T-helper 2 cell treated with Interferon-gamma antibody and Interleukin-4, amounts not matched to agents 100 ng/mL and 5 ng/mL, for 36 hours (primary cell): ENCODE measurements around the gene PFDN1. TPM values are rescaled to one million over a fixed set of nuclear protein-coding genes. Genes with fewer than 3 reads are reported as not detected.
"Not testable (repeated sequence)": the region's sequence is repeated elsewhere in the genome, so short reads cannot be mapped to it uniquely, and the experiment has no call there.

Experiments used
- intact Hi-C: fragments of 100-400 bp; cut with micrococcal nuclease; formaldehyde crosslinking; loops from one replicate; pipeline ENCODE4 v1.15.1; 2023
- total RNA-seq: library from RNA; stranded (reverse); gene quantifications from 2 replicates; pipeline ENCODE4 v1.2.3, GENCODE V29; 2022

PFDN1 gene
- total RNA-seq, 1 donor from 2014 or later, result 52.0 TPM

- intact Hi-C loops, result no loop called here
Measured at GRCh38 chr5:140217299-140218026, 85.4 kb downstream of the PFDN1 start.

- intact Hi-C loops, result no loop called here
Measured at GRCh38 chr5:140216478-140217074, 86.3 kb downstream of the PFDN1 start.

- intact Hi-C loops, result no loop called here
Measured at GRCh38 chr5:140215276-140215675, 87.6 kb downstream of the PFDN1 start.

- intact Hi-C loops, result no loop called here
Measured at GRCh38 chr5:140214831-140215230, 88.1 kb downstream of the PFDN1 start.

GRCh38 chr5:140213370-140213983, 89.4 kb downstream of the PFDN1 start:
- intact Hi-C loops, result no loop called here

- intact Hi-C loops, result no loop called here
Measured at GRCh38 chr5:140208065-140208464, 94.8 kb downstream of the PFDN1 start.

- intact Hi-C loops, result no loop called here
Measured at GRCh38 chr5:140207250-140207964, 95.5 kb downstream of the PFDN1 start.

GRCh38 chr5:140205952-140206351, 96.9 kb downstream of the PFDN1 start:
- intact Hi-C loops, result no loop called here

GRCh38 chr5:140205216-140205615, 97.7 kb downstream of the PFDN1 start:
- intact Hi-C loops, result no loop called here

GRCh38 chr5:140202610-140203009, 100.3 kb downstream of the PFDN1 start:
- intact Hi-C loops, result no loop called here

GRCh38 chr5:140202078-140202477, 100.8 kb downstream of the PFDN1 start:
- intact Hi-C loops, result no loop called here

- intact Hi-C loops, result not testable (repeated sequence)
Measured at GRCh38 chr5:140198915-140199314, 104.0 kb downstream of the PFDN1 start.

- intact Hi-C loops, result no loop called here
Measured at GRCh38 chr5:140197023-140197422, 105.9 kb downstream of the PFDN1 start.

GRCh38 chr5:140196115-140196814, 106.6 kb downstream of the PFDN1 start:
- intact Hi-C loops, result no loop called here

Other genes with a start within 250 kb of the PFDN1 start
- gene PURA, start 189.0 kb downstream of the PFDN1 start, total RNA-seq, result 10.9 and 12.7 TPM in 2 replicates
- gene IGIP, start 177.2 kb downstream of the PFDN1 start, total RNA-seq, result 3.4 and 3.8 TPM in 2 replicates
- 4.2 and 4.5 TPM in 2 replicates for gene CYSTM1, start 127.9 kb downstream of the PFDN1 start, total RNA-seq
- gene HBEGF, start 43.5 kb upstream of the PFDN1 start, total RNA-seq, result 7.4 and 7.6 TPM in 2 replicates
- not detected in 2 replicates for gene SLC4A9, start 57.1 kb upstream of the PFDN1 start, total RNA-seq
- 128 and 134 TPM in 2 replicates for gene ANKHD1, start 98.7 kb upstream of the PFDN1 start, total RNA-seq
- gene EIF4EBP3, start 244.6 kb upstream of the PFDN1 start, total RNA-seq, result 6.0 and 6.7 TPM in 2 replicates